Mesenchymal stem cell (in vitro differentiated cells and primary cell): Measurements from ENCODE around the gene FCHSD1.
A peak's percentile ranks its signal among the peaks of the same experiment; 100 is the strongest.

Experiments
- DNase-seq: peaks from one replicate; pipeline ENCODE4 v3.0.0-alpha.2; 2013
- H2AFZ ChIP-seq: one replicate; pipeline ENCODE4 v1.6.1; 2013; ENCODE audit warnings: low read depth, mild to moderate bottlenecking, control low read depth, inconsistent platforms, low read length, moderate library complexity
- H2AK5ac ChIP-seq: 2 replicates; pipeline ENCODE4 v1.6.1; 2013; ENCODE audit warnings: low read length, moderate library complexity, mild to moderate bottlenecking, inconsistent platforms; ENCODE audit not compliant: severe bottlenecking
- H2BK120ac ChIP-seq: one replicate; pipeline ENCODE4 v1.6.1; 2013; ENCODE audit warnings: low read depth, mild to moderate bottlenecking, inconsistent platforms, low read length, moderate library complexity
- H2BK12ac ChIP-seq, 2 experiments: one replicate each; pipeline ENCODE4 v1.6.1; 2013; ENCODE audit warnings: inconsistent platforms in 2 of 2, low read length in 2 of 2, mild to moderate bottlenecking in 2 of 2, moderate library complexity in 2 of 2, control low read depth in 1 of 2
- H2BK15ac ChIP-seq: one replicate; pipeline ENCODE4 v1.6.1; 2013; ENCODE audit warnings: mild to moderate bottlenecking, low read depth, inconsistent platforms; ENCODE audit not compliant: poor library complexity, severe bottlenecking
- H2BK5ac ChIP-seq: 2 replicates; pipeline ENCODE4 v1.6.1; 2013; ENCODE audit warnings: low read depth, mild to moderate bottlenecking, low read length, control low read depth, inconsistent platforms; ENCODE audit not compliant: poor library complexity, severe bottlenecking
- H3K14ac ChIP-seq, 2 experiments: one replicate each; pipeline ENCODE4 v1.6.1; 2013; ENCODE audit warnings: inconsistent platforms in 2 of 2, low read length in 2 of 2, control low read depth in 1 of 2, mild to moderate bottlenecking in 1 of 2, moderate library complexity in 1 of 2
- H3K18ac ChIP-seq, 2 experiments: one replicate each; pipeline ENCODE4 v1.6.1; 2013; ENCODE audit warnings: inconsistent platforms in 2 of 2, low read length in 2 of 2, control low read depth in 1 of 2, low read depth in 1 of 2, mild to moderate bottlenecking in 1 of 2
- H3K23ac ChIP-seq, 2 experiments: one replicate each; pipeline ENCODE4 v1.6.1; 2013; ENCODE audit warnings: inconsistent platforms in 2 of 2, low read length in 2 of 2, mild to moderate bottlenecking in 2 of 2, moderate library complexity in 2 of 2, control low read depth in 1 of 2
- H3K27ac ChIP-seq: 2 replicates; pipeline ENCODE4 v1.5.1; 2013; ENCODE audit warnings: mild to moderate bottlenecking, moderate library complexity, low read length, control low read depth, inconsistent platforms; ENCODE audit not compliant: poor library complexity, severe bottlenecking
- H3K27me3 ChIP-seq, 2 experiments: 2 replicates each; pipeline versions ENCODE4 v1.6.1 to v1.7.0; 2013; ENCODE audit warnings: low read length in 2 of 2, mild to moderate bottlenecking in 2 of 2, moderate library complexity in 2 of 2, control low read depth in 1 of 2, inconsistent platforms in 1 of 2; ENCODE audit not compliant: control insufficient read depth in 1 of 2, insufficient read depth in 1 of 2
- H3K36me3 ChIP-seq, 2 experiments: 2 replicates each; pipeline versions ENCODE4 v1.6.1 to v1.7.0; 2013; ENCODE audit warnings: low read length in 2 of 2, control low read depth in 1 of 2, inconsistent platforms in 1 of 2, low read depth in 1 of 2, mild to moderate bottlenecking in 1 of 2; ENCODE audit not compliant: insufficient read depth in 2 of 2, control insufficient read depth in 1 of 2
- H3K4ac ChIP-seq, 2 experiments: one replicate each; pipeline ENCODE4 v1.6.1; 2013; ENCODE audit warnings: inconsistent platforms in 2 of 2, low read length in 2 of 2, mild to moderate bottlenecking in 2 of 2, moderate library complexity in 2 of 2, control low read depth in 1 of 2, low read depth in 1 of 2
- H3K4me1 ChIP-seq: 2 replicates; pipeline ENCODE4 v1.6.1; 2013; ENCODE audit warnings: low read depth, low read length, control low read depth; ENCODE audit not compliant: control insufficient read depth, insufficient read depth
- H3K4me2 ChIP-seq: 2 replicates; pipeline ENCODE4 v1.6.1; 2013; ENCODE audit warnings: low read length, mild to moderate bottlenecking, inconsistent platforms; ENCODE audit not compliant: poor library complexity, severe bottlenecking
- H3K4me3 ChIP-seq, 2 experiments: 2 replicates each; pipeline versions ENCODE4 v1.5.1 to v1.7.0; 2013; ENCODE audit warnings: low read length in 2 of 2, mild to moderate bottlenecking in 2 of 2, control low read depth in 1 of 2, low read depth in 1 of 2; ENCODE audit not compliant: insufficient read depth in 1 of 2
- H3K79me1 ChIP-seq: replicated peaks from 2 replicates; pipeline ENCODE4 v1.6.1; 2013; ENCODE audit warnings: mild to moderate bottlenecking, control low read depth, low read length, inconsistent platforms; ENCODE audit not compliant: poor library complexity, severe bottlenecking
- H3K9ac ChIP-seq: 2 replicates; pipeline ENCODE4 v1.7.0; 2013; ENCODE audit warnings: mild to moderate bottlenecking, low read length, moderate library complexity
- H3K9me3 ChIP-seq: 2 replicates; pipeline ENCODE4 v1.7.0; 2013; ENCODE audit warnings: mild to moderate bottlenecking, low read length; ENCODE audit not compliant: control insufficient read depth
- H4K8ac ChIP-seq: one replicate; pipeline ENCODE4 v1.6.1; 2013; ENCODE audit warnings: inconsistent platforms, mild to moderate bottlenecking, low read length, moderate library complexity
- H4K91ac ChIP-seq: one replicate; pipeline ENCODE4 v1.6.1; 2013; ENCODE audit warnings: mild to moderate bottlenecking, low read length, inconsistent platforms
- WGBS: methylation state at CpG from one replicate; pipeline ENCODE4 v1.1.7; 2013; ENCODE audit warnings: mixed read lengths; 5-methylcytosine and 5-hydroxymethylcytosine counted together

Gene FCHSD1

DNA sequence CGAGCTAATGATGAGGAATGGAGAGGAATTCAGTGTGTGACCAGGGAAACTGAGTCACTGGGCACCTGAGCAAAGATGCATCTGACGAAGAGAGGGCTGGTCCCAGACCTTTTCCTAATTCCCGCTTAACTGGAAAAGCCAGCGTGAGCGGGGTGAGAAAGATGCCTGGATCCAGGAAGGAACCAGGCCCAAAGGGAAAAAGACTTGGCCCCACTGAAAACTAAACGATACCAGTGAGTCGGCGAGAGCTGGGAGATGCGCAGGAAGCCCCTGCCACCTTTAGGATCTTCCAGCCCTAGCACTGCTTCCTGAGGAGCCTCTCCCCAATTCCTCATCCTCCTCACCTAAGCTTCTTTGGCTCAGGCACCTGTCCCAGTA lies 499 bp upstream of the FCHSD1 start:
- Histone ChIP-seq H3K27me3 (no peaks in the 10 kb centered on the region), H3K23ac (no peak overlapping the region), H3K4me2 (peak overlapping the region; percentile 87), H3K27ac (no peak overlapping the region), H3K4ac (peak overlapping the region in 1 of 2 experiments; percentile 35), H3K4me1 (peaks cover 30% of the 10 kb centered on the region), H2AK5ac (peak overlapping the region; percentile 53), H3K14ac (no peak overlapping the region), H3K9me3 (no peaks in the 10 kb centered on the region), H2BK15ac (no peak overlapping the region), H2BK12ac (no peak overlapping the region), H3K36me3 (peaks cover 44 to 47% of the 10 kb centered on the region in 2 experiments), H3K18ac (peak overlapping the region in 1 of 2 experiments; percentile 24), H2AFZ (peak overlapping the region; percentile 49), H3K4me3 (peak overlapping the region in 1 of 2 experiments; percentile 92), H3K79me1 (peaks cover 24% of the 10 kb centered on the region), H4K8ac (peak overlapping the region; percentile 83), H2BK5ac (peak overlapping the region; percentile 2), H3K9ac (peak overlapping the region; percentile 89), H2BK120ac (no peak overlapping the region), H4K91ac (no peak overlapping the region)
- WGBS = 62% methylated on average over 9 of the region's 9 CpGs
- no peak for DNase-seq

- Histone ChIP-seq H3K79me1 (peaks cover 24% of the 10 kb centered on the region), H2AFZ (no peak overlapping the region), H3K23ac (no peak overlapping the region), H3K9ac (no peak overlapping the region), H3K9me3 (no peaks in the 10 kb centered on the region), H3K14ac (no peak overlapping the region), H2BK12ac (no peak overlapping the region), H3K4me2 (no peak overlapping the region), H3K4me1 (peaks cover 25% of the 10 kb centered on the region), H3K4me3 (peak overlapping the region in 1 of 2 experiments; percentile 92), H2BK15ac (no peak overlapping the region), H2BK5ac (no peak overlapping the region), H3K27ac (no peak overlapping the region), H3K18ac (no peak overlapping the region), H4K8ac (no peak overlapping the region), H2BK120ac (no peak overlapping the region), H2AK5ac (no peak overlapping the region), H3K4ac (no peak overlapping the region), H3K27me3 (no peaks in the 10 kb centered on the region), H3K36me3 (peaks cover 44 to 48% of the 10 kb centered on the region in 2 experiments), H4K91ac (no peak overlapping the region)
- no peak for DNase-seq
Observed at GRCh38 chr5:141649972-141650371, 1.2 kb downstream of the FCHSD1 start.

DNA sequence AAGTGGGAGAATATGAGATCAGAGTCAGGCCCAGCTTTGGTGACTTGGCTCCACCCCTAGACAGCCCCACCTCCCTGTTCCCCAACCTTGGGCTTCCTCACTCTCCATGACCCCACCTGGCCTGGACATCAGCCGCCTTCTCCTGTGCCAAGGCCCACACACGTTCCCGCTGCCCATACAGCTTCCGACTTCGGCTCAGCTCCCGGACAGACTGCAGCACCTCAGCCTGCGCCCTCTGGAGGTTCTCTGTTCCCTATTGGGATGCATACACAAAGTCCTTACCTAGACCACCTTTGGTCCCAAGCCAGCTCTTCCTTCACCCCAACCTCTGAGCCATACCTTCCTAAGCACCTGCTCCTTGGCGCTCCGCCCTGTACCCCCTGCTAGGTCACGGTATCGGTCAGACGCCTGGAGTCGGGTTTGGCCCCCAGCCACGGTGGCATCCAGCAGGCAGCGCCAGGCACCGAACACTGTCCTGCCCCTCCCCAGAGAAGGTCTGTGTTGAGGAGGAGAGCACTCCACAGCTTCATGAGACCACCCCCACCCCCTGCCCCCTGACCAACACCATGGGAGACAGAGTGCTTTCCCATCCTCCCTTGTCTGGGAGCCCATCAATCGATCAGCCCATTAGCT lies 2.0 kb downstream of the FCHSD1 start:
- H4K8ac ChIP-seq = no peak overlapping the region
- H2BK5ac ChIP-seq = no peak overlapping the region
- peaks cover 27% of the 10 kb centered on the region for H3K79me1 ChIP-seq
- H2AFZ ChIP-seq = no peak overlapping the region
- no peak overlapping the region for H3K9ac ChIP-seq
- H3K27me3 ChIP-seq = no peaks in the 10 kb centered on the region
- H3K18ac ChIP-seq = no peak overlapping the region
- H3K27ac ChIP-seq = no peak overlapping the region
- no peak overlapping the region for H4K91ac ChIP-seq
- no peak overlapping the region for H3K4me2 ChIP-seq
- no peak overlapping the region for H3K23ac ChIP-seq
- no peak overlapping the region for H3K14ac ChIP-seq
- H2BK15ac ChIP-seq = no peak overlapping the region
- H3K36me3 ChIP-seq = peaks cover 51 to 56% of the 10 kb centered on the region in 2 experiments
- no peak overlapping the region for H3K4ac ChIP-seq
- 99% methylated on average over 17 of the region's 17 CpGs for WGBS
- no peak overlapping the region for H2AK5ac ChIP-seq
- no peaks in the 10 kb centered on the region for H3K9me3 ChIP-seq
- H3K4me1 ChIP-seq = peaks cover 24% of the 10 kb centered on the region
- H2BK120ac ChIP-seq = no peak overlapping the region
- H2BK12ac ChIP-seq = no peak overlapping the region
- no peak for DNase-seq
- H3K4me3 ChIP-seq = no peak overlapping the region

- peaks cover 22% of the 10 kb centered on the region for H3K4me1 ChIP-seq
- no peak overlapping the region for H3K4ac ChIP-seq
- peaks cover 50 to 60% of the 10 kb centered on the region in 2 experiments for H3K36me3 ChIP-seq
- H2BK5ac ChIP-seq = no peak overlapping the region
- H3K9ac ChIP-seq = no peak overlapping the region
- no peaks in the 10 kb centered on the region for H3K27me3 ChIP-seq
- H3K9me3 ChIP-seq = no peaks in the 10 kb centered on the region
- no peak overlapping the region for H4K91ac ChIP-seq
- H4K8ac ChIP-seq = no peak overlapping the region
- H2AFZ ChIP-seq = no peak overlapping the region
- no peak overlapping the region for H3K27ac ChIP-seq
- H3K18ac ChIP-seq = no peak overlapping the region
- no peak overlapping the region for H3K14ac ChIP-seq
- H3K4me2 ChIP-seq = no peak overlapping the region
- H3K23ac ChIP-seq = no peak overlapping the region
- peaks cover 29% of the 10 kb centered on the region for H3K79me1 ChIP-seq
- H3K4me3 ChIP-seq = no peak overlapping the region
- H2AK5ac ChIP-seq = no peak overlapping the region
- H2BK15ac ChIP-seq = no peak overlapping the region
- H2BK120ac ChIP-seq = no peak overlapping the region
- 93% methylated on average over 3 of the region's 3 CpGs for WGBS
- H2BK12ac ChIP-seq = no peak overlapping the region
- no peak for DNase-seq
Observed at GRCh38 chr5:141647851-141648250, 3.4 kb downstream of the FCHSD1 start.
